Kidney (tissue), 14 donors: ENCODE measurements around the gene SMTNL2. TPM values are rescaled to one million over a fixed set of nuclear protein-coding genes. Genes with fewer than 3 reads are reported as not detected.

Experiments
- DNase-seq, 5 donors: peaks; one replicate each; pipeline ENCODE4 v3.0.0-alpha.2; 2013 to 2020
- FAIRE-seq: peaks from 2 replicates; lab custom pipeline; 2012; peaks lifted over from hg19 to GRCh38; lab: Jason Lieb, UNC
- H3K27ac ChIP-seq, 2 donors: one replicate each; pipeline ENCODE4 v1.7.0; 2013; ENCODE audit warnings: low read depth in 2 of 2, low read length in 2 of 2, inconsistent platforms in 1 of 2
- H3K27me3 ChIP-seq: one replicate; pipeline ENCODE4 v1.7.1; 2013; ENCODE audit warnings: low read length, inconsistent platforms; ENCODE audit not compliant: control insufficient read depth, insufficient read depth
- H3K36me3 ChIP-seq, 3 donors: one replicate each; pipeline versions ENCODE4 v1.7.0 to v1.7.1; 2013; ENCODE audit warnings: low read length in 3 of 3, control low read depth in 1 of 3, inconsistent platforms in 1 of 3; ENCODE audit not compliant: insufficient read depth in 3 of 3, control insufficient read depth in 2 of 3
- H3K4me1 ChIP-seq, 3 donors: one replicate each; pipeline versions ENCODE4 v1.7.0 to v1.7.1; 2013; ENCODE audit warnings: low read length in 3 of 3, inconsistent platforms in 1 of 3, low read depth in 1 of 3; ENCODE audit not compliant: control insufficient read depth in 2 of 3, insufficient read depth in 2 of 3
- H3K4me3 ChIP-seq, 3 donors: one replicate each; pipeline versions ENCODE4 v1.7.0 to v1.8.1; 2013; ENCODE audit warnings: low read length in 3 of 3, control low read depth in 1 of 3, inconsistent platforms in 1 of 3
- H3K9ac ChIP-seq, 3 donors: one replicate each; pipeline versions ENCODE4 v1.7.0 to v1.7.1; 2013; ENCODE audit warnings: low read length in 3 of 3, control low read depth in 1 of 3, inconsistent platforms in 1 of 3
- H3K9me3 ChIP-seq, 3 donors: one replicate each; pipeline versions ENCODE4 v1.7.0 to v1.7.1; 2013; ENCODE audit warnings: low read length in 3 of 3, control low read depth in 1 of 3, inconsistent platforms in 1 of 3; ENCODE audit not compliant: control insufficient read depth in 2 of 3, insufficient read depth in 1 of 3
- CTCF ChIP-seq: IDR thresholded peaks from 3 replicates; pipeline ENCODE4 v1.5.1; 2012; ENCODE audit warnings: mild to moderate bottlenecking, moderate library complexity, borderline replicate concordance; ENCODE audit not compliant: insufficient read depth; ENCODE audit errors: extremely low read depth
- intact Hi-C: fragments of 100-400 bp; cut with DNase I; formaldehyde crosslinking; loops from one replicate; pipeline ENCODE4 v1.11.1; 2022
- polyA plus RNA-seq: library from polyadenylated mRNA; stranded (reverse); fragments of 350-450 nt; fragmentation: Illumina TruSeq; extraction: RNeasy Lipid Tissue Mini Kit (QIAGEN cat#74804); gene quantifications from one replicate; pipeline ENCODE4 v1.2.3, GENCODE V29; 2014; ENCODE audit warnings: low read depth, low replicate concordance; ENCODE audit not compliant: insufficient read depth
- total RNA-seq: library from RNA; stranded (reverse); fragmentation: NEBNext Ultra II Directional; extraction: Animal tissue kit (Norgen Biotek cat#: 25700); gene quantifications from one replicate; pipeline ENCODE4 v1.2.1, GENCODE V29; 2021
- donor health status: control.
- donor health status: control.
- donor health status: control.
- donor health status: control.
- donor health status: control.
- donor health status: DM: yes; HTN: yes; CAD: no.
- donor health status: Normal renal cell carcinoma (clear cell type).

SMTNL2 gene
- total and polyA plus RNA-seq, 2 donors from 2014 or later: 25.6 to 58.1 TPM

GRCh38 chr17:4543557-4544026 is 40.7 kb upstream of the SMTNL2 start:
- no peaks in the 10 kb centered on the region for H3K9me3 ChIP-seq
- intact Hi-C loops: no loop called here
- no peaks in the 10 kb centered on the region for H3K27me3 ChIP-seq
- H3K36me3 ChIP-seq: peaks cover 0 to 10% (median 10%) of the 10 kb centered on the region in 3 donors
- DNase-seq (peak in 1 of 5 donors; percentile 75), FAIRE-seq (no peak)
- no peak overlapping the region for H3K4me3 ChIP-seq
- TF ChIP-seq CTCF: no peak
- no peak overlapping the region for H3K9ac ChIP-seq
- peaks cover 0 to 5% (median 4%) of the 10 kb centered on the region in 3 donors for H3K4me1 ChIP-seq
- no peak overlapping the region for H3K27ac ChIP-seq

GRCh38 chr17:4544135-4544950 is 40.0 kb upstream of the SMTNL2 start:
- intact Hi-C loops: no loop called here
- Histone ChIP-seq H3K36me3 (peaks cover 0 to 14% (median 10%) of the 10 kb centered on the region in 3 donors), H3K27me3 (no peaks in the 10 kb centered on the region), H3K27ac (no peak overlapping the region), H3K9ac (no peak overlapping the region), H3K4me1 (peaks cover 0 to 5% (median 4%) of the 10 kb centered on the region in 3 donors), H3K4me3 (no peak overlapping the region), H3K9me3 (no peaks in the 10 kb centered on the region)
- TF ChIP-seq CTCF: no peak
- peak in 1 of 5 donors; percentile 70 for DNase-seq
- FAIRE-seq: no peak

- peaks cover 0 to 16% (median 10%) of the 10 kb centered on the region in 3 donors for H3K36me3 ChIP-seq
- no peaks in the 10 kb centered on the region for H3K27me3 ChIP-seq
- peaks cover 0 to 5% (median 4%) of the 10 kb centered on the region in 3 donors for H3K4me1 ChIP-seq
- intact Hi-C loops: no loop called here
- no peak overlapping the region for H3K9ac ChIP-seq
- TF ChIP-seq CTCF: no peak
- no peak for FAIRE-seq
- H3K27ac ChIP-seq: no peak overlapping the region
- H3K4me3 ChIP-seq: no peak overlapping the region
- no peaks in the 10 kb centered on the region for H3K9me3 ChIP-seq
- DNase-seq: peak in 3 of 5 donors; percentile 54 to 68 (median 66)
Observed at GRCh38 chr17:4544951-4545216, 39.4 kb upstream of the SMTNL2 start.
